HG03045 (cell line): ENCODE results near the gene DHRS3.

Source experiments
- ATAC-seq: cut with Tn5 transposase; IDR thresholded peaks from one replicate; pipeline ENCODE4 v1.9.1; 2021; ENCODE audit warnings: mild to moderate bottlenecking, moderate library complexity; ENCODE audit not compliant: unreplicated experiment

DHRS3 gene

DNA sequence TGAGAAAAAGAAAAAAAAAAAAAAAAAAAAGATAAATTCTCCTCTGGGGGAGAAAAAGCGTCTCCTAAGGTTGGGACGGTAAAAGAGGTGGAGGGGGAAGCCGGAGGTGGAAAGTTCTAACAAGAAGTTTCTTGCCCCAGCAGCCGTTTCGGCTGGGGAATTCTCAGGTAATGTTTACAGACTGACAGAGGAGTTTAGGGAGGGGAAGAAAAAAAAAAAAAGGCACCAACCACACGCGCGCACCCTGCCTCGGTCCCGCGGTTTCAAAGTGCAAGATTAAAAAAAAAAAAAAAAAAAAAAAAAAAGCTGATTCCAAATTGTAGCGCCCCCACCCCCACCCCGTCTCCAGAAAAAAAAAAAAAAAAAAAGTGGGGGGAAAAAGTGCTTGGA, 504 bp downstream of the DHRS3 start:
- ATAC-seq, result no peak

DNA sequence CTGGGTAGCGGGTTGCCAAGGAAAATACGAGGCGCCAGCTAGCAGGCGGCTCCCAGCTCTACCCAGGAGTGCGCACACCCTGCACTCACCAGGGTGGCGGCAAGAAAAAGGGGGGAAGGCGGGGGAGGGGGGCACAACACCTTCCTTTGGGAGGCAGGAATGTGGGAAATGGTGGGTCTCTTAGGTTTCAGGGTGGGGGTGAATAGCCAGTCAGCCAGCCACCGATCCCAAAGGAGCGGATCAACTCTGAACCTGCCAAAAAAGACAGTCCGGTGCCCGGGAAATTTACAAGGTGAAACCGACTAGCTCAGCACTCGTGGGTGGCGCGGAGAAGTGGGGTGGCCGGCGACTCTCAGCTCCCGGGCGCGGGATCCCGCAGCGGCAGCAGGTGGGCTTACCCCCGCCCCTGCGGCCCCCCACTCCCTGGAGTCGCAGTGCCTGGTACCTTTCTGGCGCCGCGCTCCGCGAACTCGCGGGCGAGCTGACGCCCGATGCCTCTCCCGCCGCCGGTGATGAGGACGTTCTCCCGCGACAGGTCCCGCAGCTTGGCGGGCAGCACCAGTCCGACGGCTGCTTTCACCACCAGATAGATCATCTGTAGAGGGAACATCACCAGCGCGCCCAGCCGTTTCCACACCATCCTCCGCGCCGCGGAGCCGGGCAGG, 1.2 kb downstream of the DHRS3 start:
- ATAC-seq, result no peak

DNA sequence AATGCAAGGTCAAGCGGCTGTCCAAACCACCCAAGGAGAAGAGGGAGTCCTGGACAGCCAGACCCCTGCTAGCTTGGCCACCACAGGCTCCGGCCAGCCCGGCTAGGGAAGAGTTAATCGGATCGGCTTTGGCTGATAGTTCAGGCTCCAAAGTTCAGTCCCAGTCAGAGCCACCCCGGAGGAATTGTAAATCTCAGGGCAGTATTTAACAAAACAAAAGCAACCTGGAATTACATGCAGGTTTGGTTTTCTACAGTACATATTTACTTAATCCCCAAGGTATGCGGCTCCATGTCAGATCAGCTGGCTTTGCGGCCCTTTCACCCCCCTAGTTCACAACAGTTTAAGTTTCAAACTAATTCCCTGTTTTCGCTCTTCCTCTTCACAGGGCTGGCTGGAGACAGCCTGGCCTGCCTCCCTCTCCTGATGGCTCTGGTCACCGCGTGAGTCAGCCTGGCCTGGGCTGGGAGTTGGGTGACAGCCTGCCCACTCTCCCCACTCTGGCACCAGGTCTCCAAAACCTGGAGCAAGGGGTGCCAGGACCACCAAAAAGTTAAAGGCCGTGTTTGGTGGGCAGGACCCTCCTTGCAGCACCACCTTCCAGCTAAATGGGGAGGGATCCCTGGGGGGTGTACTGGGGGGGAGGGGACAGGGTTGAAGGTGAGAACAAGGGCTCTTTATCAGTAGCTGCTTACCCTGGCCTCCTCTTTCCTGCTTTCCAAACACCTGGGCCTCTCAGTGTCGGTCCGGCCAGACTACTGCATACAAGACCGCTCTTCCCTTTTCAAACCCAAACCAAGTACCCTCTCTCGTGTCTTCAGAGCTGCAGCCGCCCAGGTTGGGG, 1.9 kb downstream of the DHRS3 start:
- ATAC-seq, result no peak

DNA sequence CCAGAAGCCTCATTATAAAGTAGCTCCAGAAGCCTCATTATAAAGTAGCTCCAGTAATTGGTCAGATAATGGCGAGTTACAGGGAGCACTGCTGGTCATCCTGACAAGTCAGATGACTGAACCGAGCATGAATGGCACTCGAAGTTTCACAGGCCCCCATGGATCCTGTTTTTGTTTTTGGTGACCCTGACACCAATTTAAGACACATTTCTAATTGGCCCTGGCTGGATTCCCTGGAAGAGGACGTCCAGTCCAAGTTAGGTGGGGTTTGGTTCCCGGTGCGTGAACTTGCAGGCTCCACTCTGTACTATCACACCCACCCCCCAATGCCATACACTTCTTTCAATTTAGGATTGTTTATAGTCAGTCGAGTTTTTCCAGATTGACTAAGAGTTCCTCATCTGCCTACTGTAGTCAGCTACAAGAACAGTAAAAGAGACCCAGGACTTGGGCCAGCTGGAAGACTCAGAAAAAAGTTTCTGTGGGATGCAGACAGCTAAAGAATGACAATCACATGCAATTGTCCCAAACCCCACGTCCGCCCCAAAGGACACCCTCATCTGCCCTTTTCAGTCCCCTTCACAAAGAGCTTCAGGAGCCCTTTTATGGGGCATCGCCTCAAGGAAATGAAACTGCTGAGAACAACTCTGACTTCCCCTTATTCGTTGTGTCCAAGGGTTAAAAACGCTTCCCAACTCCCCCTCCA, 2.7 kb downstream of the DHRS3 start:
- no peak for ATAC-seq

- ATAC-seq, result no peak
These were observed 3.4 kb downstream of the DHRS3 start for GRCh38 chr1:12614402-12615158.

DNA sequence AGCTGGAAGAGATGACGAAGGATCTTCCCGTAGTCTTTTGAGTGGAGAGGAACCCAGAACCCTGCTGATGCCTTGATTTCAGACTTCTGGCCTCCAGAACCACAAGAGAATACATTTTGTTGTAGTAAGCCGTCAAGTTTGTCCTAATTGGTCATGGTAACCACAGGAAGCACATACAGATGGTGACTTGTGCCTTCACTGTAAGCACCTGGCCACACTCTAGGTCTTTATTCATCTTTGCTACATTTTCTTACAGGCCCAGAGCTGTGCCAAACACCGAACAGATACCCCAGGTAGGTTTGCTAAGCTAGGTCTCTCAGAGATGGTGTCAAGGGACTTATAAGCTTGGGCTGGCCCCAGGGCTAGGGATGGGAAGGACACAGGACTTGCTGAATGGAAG, 4.8 kb downstream of the DHRS3 start:
- no peak for ATAC-seq

GRCh38 chr1:12610941-12611340, 7.1 kb downstream of the DHRS3 start:
- ATAC-seq, result no peak

DNA sequence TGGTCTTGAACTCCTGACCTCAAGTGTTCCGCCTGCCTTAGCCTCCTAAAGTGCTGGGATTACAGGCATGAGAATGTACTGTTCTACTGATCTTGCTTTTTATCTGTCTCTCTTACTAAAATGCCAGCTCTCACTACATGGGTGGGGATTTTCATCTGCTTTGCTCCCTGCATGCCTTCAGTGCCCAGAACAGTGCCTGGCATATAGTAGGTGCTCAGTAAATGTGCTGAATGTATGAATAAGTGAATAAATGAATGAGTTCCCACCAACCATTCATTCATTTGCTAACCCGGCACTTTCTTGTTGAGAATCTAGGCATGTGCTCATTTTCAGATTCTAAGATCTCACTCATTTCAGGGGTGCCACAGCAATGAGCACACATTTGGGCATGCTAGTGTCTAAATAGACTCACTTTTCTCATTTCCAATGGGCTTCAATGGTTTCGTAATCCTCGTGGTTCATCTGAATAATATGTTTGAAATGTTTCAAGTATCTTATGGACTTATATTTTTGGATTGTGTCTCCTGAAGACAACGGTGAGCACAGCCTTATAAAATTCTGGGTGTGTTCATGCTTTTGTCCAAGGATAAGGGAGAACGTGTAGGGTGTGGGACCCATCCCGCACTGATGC, 7.6 kb downstream of the DHRS3 start:
- no peak for ATAC-seq

DNA sequence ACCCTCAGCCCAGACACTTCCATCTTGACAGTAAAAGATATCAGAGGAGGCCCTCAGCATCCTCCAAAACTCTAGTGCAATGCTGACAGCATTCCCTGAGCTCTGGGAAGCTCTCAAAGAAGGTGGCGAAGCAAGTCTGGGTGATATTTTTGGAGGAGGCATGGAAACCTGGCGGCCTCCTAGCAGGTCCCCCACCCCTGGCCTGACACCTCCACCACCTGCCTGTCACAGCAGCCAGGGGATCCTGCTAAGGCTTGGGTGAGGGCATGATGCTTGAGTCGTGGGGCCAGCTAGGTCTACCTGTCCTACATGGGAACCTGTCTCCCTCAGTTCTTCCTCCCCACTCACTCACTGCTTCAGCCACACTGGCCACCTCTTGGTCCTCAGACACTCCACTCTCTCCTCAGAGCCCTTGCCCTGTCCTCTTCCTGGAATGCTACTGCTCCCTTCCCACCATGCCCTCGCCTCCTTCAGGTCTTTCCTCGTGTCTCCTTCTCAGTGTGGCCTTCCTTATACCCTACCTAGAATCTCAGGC, 8.5 kb downstream of the DHRS3 start:
- no peak for ATAC-seq

- no peak for ATAC-seq
These were observed 9.6 kb downstream of the DHRS3 start for GRCh38 chr1:12608311-12608957.

GRCh38 chr1:12607263-12607662, 10.7 kb downstream of the DHRS3 start:
- no peak for ATAC-seq

GRCh38 chr1:12604986-12605385, 13.0 kb downstream of the DHRS3 start:
- ATAC-seq, result no peak

- no peak for ATAC-seq
These were observed 13.7 kb downstream of the DHRS3 start for GRCh38 chr1:12604114-12604874.

DNA sequence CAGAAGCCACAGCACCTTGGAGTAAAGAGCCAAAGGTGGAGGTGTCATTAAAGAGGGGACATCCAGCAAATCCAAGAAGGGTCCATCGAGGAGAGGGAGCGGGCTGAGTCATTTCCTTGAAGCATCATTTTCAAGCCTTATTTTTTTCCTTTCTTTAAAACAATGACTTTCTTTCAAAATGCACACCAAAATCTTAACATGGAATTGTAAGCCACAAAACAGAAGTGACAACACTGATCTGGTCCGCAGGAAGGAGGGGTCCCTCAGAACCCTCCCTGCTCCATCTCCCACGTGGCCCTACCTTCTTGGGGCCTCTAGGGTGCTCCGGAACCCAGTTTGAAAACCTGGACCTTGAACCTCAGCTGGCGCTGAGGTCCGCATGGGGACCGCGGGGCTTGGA, 14.8 kb downstream of the DHRS3 start:
- no peak for ATAC-seq

GRCh38 chr1:12602659-12603024, 15.4 kb downstream of the DHRS3 start:
- ATAC-seq, result no peak

GRCh38 chr1:12601700-12602658, 16.0 kb downstream of the DHRS3 start:
- ATAC-seq, result no peak

DNA sequence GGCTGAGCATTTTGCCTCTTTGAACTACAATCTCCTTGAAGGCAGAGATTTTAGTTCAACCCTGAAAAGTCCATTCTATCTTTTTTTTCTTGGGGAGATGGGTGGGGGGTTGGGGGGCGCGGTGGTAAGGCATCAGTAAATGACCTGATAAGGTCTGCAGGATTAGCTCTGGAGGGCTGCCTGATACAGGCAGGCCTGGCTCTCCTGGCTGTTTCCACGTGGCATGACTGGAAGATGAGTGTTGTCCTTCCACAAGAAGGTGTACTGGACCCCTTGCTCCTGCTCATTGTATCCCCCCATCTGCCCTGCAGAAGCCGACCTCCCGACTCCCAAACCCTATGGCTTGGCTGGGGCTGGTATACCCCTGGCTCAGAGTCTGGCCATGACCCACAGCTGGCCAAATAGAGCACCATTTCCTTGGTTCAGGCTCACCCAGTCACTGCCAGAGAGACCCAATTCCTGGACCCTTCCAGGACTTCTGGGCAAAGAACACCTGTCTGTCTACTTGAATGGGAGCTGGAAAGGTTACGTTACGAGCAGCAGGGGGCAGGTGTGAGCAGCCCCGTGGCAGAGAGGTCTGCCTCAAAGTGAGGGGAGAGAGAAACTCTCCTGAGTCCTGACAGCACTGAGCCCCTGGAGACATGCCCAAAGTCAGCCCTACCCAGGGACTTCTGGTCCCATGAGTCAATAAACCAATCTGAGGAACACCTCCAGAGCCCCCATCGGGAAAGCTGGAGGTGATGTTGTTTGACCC, 17.0 kb downstream of the DHRS3 start:
- no peak for ATAC-seq
